Right ventricle myocardium inferior (tissue), 1 donor: ENCODE data around the gene ASB18. TPM values are rescaled to one million over a fixed set of nuclear protein-coding genes. Genes with fewer than 3 reads are reported as not detected.
A peak's percentile ranks its signal among the peaks of the same experiment; 100 is the strongest.

Source experiments
- ATAC-seq: fragments of 200-7000 bp; cut with Tn5 transposase; one replicate; pipeline ENCODE4 v1.9.1; 2020; ENCODE audit warnings: mild to moderate bottlenecking, moderate library complexity
- DNase-seq: peaks from one replicate; pipeline ENCODE4 v3.0.0; 2021; ENCODE audit errors: missing footprints
- intact Hi-C: fragments of 100-400 bp; cut with DNase I; formaldehyde crosslinking; loops from one replicate; pipeline ENCODE4 v1.11.0; 2022
- total RNA-seq: library from RNA; stranded (reverse); fragmentation: NEBNext Ultra II Directional; extraction: Animal tissue kit (Norgen Biotek cat#: 25700); gene quantifications from one replicate; pipeline ENCODE4 v1.2.1, GENCODE V29; 2021
- donor health status: DM: no; HTN: yes; CAD: no; lungs with severe emphysema.

Gene ASB18
- total RNA-seq, 1 donor from 2014 or later: 4.6 TPM

DNA sequence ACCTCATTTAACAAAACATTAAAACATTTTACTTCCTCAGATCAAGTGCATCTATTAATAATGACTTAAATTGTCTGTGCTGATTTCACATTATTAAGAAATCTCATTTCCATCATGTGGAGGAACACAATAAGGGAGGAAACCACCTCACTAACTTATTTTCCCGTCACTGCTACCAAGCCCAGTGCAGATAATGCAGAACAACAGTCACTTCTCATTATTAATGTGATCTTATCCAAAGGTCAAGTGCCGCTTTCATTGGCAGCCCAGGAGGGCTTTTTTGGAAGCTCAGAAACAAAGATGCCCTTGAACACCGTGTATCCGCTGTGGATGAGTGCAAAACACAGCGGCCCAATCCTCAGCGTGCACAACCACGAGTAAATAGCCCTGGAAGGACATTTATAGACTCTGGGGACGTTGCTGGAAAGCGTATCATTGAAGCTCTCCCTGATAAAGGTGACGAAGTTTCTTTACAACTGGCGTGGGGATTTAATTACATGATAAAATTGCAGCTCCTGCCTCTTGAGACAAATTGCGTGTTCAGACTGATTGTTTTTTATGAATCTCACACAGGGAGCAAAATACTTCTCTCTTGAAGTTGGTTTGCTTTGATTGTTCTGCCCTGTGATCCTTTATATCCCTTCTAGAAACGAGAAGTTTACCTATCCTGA lies 13.2 kb downstream of the ASB18 start:
- no peak for DNase-seq
- peak; percentile 77 for ATAC-seq
- intact Hi-C loops: no loop called here

DNA sequence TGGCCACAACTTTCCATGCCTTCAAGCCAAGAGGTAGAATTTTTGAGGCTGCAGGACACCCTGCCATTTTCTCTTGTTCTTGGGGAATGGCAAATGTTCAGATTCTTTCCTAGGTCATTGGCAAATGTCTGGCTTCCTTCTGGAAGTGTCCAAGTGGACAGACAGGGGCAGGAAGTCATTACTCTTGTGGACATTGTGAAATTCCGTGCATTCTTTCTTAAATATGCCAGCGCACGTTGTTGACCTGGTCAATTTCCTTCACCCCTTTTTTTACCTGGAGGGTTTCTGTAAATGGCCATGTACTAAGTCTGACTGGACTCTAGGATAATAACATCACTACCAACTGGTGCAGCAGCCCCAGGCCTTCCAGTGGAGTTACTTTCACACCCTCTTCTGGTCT lies 13.9 kb downstream of the ASB18 start:
- intact Hi-C loops: no loop called here
- no peak for ATAC-seq
- DNase-seq: no peak

DNA sequence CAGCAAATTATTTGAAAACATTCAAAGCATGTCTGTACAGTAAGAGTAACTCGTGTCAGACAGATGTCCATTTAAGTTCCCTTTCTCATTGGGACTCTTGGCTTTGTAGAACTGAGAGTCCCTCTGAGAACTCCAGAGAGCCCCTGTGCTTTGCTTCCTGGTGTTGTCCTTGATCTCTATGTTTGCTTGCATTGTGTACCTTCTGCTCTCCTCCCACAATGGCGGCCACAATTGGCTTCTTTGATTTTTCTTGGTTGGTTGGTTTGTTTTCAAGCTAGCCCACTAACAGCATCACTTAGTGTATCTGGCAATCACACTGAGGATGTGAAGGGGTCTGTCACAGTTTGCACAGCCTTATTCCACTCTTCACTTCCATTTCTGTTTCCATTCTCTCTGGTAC lies 15.1 kb downstream of the ASB18 start:
- no peak for ATAC-seq

DNA sequence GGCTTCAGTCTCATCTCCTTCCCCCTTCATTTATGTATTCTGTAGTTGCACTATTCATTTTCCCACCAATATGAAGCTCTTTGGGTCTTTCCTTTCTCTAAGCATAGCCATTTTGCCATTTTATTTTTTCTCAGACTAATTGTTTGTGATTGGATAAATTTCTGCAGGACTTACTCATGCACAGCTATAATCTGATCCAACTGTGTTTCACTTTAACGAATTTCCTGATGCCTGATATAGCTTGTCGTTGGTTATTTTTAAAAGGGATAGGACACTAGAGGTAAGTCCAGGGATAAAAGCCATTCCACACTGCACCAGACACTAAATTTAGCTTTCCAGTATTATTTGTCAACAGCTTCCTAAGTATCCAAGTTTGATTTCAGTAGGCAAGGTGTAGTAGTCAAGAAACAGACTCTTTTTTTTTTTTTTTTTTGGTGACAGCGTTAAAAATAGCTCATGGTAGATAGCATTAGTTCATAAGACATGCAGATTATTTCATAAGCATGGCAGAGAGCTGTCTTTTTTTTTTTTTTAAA lies 17.4 kb downstream of the ASB18 start:
- DNase-seq (no peak), ATAC-seq (peak; percentile 80)
- intact Hi-C loops: no loop called here

More for the DNA sequence above, 15.1 kb downstream of the ASB18 start:
- intact Hi-C loops: no loop called here
- DNase-seq: no peak

DNA sequence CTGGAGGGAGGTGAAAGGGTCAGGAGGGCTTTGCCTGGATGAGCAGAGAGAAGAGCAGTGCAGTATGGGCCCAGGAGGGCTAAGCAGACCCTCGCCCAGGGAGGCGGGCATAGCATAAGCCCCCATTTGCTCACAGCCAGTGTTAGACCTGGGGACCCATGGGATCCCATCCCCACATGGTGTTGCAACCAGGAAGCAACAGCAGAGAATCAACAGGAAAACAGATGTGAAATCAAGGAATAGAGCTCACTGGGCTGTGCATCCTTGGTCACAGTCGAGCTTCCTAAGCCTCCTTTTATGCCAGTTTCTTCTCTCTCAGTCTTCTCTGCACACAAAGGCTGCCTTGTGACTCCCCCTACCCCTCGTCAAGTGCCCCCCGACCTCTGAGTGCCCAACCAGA lies 19.9 kb downstream of the ASB18 start:
- intact Hi-C loops: no loop called here
- DNase-seq (no peak), ATAC-seq (no peak)

DNA sequence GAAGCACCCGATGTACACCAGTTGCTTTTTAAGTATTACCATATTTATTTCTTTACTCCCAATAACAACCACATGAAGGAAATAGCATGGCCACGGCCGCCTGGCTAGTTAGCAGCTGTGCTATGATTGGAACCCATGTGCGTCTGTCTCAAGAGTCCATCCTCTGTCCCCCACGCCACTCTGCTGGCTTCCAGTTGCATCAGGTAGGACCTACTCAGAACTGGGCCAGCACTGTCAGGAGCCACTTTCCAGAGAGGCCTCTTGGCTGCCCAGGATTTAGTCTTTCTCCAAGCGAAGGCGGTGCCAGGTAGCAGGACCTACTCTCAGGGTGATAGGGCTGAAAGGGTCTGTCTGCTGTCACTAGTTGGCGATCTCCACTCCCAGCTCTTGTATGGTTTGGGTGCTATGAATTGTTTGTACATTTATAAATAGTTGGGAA lies 22.1 kb downstream of the ASB18 start:
- intact Hi-C loops: no loop called here
- ATAC-seq: no peak
- DNase-seq: no peak

GRCh38 chr2:236241181-236242056 lies 22.8 kb downstream of the ASB18 start:
- DNase-seq (no peak), ATAC-seq (no peak)
- intact Hi-C loops: loop anchor here (2.0 kb wide), 1 partner anchor 21 kb away; no protein-coding TSS in a partner anchor

DNA sequence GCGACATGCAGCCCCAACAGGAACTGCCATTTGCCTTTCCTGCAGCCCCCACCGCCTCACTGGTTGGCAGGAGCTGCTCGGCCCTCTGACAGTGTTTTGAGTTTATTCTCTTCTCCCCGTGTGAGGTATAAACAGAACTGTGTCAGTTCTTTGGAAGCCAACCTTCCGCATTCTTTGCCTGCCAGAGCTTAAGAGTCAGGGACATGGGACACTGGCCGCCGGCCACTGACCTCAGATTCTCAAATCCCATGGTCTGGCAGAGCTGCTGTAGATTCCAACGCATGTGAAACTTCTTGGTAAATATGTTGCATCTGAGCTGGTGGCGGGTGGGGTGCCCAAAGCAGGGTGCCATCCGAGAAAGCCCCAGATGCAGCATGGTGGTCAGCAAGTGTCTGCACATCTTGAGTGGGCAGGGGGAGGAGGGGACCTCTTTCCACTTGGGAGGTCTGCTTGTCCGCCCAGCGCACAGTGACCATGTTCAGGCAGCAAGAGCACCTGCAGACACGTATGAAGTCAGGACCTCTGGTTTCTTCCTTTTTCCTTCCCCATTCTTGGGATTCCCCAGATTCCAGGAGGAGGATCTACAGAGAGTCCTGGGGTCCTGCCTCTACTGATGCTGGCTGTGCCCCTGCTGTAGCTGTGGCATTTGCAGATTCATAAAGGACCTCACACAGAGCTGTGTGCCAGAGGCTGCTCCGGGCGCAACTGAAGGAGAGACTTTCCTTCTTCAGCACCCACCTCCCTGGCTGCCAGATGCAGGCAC lies 23.8 kb downstream of the ASB18 start:
- DNase-seq: no peak
- ATAC-seq: peak; percentile 80
- intact Hi-C loops: loop anchor here (2.0 kb wide), 1 partner anchor 22 kb away; no protein-coding TSS in a partner anchor

- intact Hi-C loops: loop anchor here (2.0 kb wide), 1 partner anchor 23 kb away; no protein-coding TSS in a partner anchor
- DNase-seq: no peak
- peak; percentile 10 for ATAC-seq
These were observed 24.7 kb downstream of the ASB18 start for GRCh38 chr2:236239276-236240065.

DNA sequence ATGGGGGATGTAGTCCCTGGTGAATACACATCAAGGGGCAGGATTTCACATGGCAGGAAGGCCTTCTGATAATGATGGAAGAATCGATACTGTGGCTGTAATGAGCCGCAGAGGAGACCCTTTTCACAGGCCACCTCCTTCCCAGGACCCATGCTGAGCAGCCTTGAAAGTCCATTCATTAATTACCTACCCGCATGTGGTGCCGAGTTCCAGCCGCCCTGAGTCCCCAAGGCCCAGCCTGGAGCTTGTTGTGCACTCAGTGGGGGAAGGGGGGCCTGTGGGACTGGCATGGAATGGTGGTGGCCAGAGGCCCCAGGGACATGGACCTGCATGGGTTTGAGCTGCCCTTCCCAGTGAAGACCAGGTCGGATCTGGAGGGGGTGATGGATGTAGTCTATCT lies 25.5 kb downstream of the ASB18 start:
- no peak for DNase-seq
- no peak for ATAC-seq
- intact Hi-C loops: no loop called here

GRCh38 chr2:236237468-236238190 lies 26.6 kb downstream of the ASB18 start:
- intact Hi-C loops: no loop called here
- ATAC-seq: no peak
- DNase-seq: no peak

DNA sequence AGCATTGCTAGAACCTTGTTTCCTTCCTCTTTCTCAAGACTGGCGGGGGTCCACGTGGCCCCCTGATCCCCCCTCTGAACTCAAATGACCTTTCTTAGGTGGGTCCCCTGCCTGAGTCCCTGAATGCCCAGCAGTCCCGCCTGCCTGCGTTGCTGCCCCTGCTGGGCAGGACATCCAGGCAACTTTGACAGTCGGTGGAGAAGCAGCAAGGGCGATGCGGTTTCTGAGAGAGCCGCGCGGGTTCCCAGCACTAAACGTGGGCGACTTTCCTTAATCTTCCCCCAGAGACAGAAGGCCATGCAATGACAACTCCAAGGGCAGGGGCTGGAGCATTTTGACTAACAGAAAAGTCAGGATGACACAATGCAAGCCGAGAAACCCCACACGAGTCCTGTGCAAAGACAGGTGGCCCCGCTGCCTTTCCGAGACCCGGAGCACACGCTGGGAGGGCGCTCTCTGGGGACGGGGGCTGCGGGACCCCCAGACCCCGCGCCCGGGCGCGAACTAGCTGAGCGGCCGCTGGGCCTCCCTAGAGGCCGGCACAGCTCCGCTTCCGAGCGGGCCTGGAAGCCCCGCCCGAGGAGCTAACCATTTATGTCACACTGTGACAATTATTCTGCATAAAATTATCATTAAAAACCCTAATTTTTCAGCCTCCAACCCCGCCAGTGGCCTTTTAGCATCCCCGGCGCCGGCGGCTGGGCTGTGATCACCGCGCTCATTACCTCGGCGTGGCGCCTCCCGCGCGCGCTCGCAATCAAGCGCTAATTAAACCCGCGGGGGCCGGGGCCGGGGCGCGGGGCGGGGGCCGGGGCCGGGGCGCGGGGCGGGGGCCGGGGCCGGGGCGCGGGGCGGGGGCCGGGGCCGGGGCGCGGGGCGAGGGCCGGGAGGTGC lies 27.4 kb downstream of the ASB18 start:
- ATAC-seq (no peak), DNase-seq (no peak)
- intact Hi-C loops: no loop called here

- DNase-seq (no peak), ATAC-seq (no peak)
- intact Hi-C loops: no loop called here
These were observed 35.0 kb downstream of the ASB18 start for GRCh38 chr2:236229186-236229585.

GRCh38 chr2:236223675-236224074 lies 40.5 kb downstream of the ASB18 start:
- intact Hi-C loops: no loop called here
- ATAC-seq (no peak), DNase-seq (no peak)

GRCh38 chr2:236221798-236222197 lies 42.4 kb downstream of the ASB18 start:
- intact Hi-C loops: no loop called here
- ATAC-seq: no peak
- no peak for DNase-seq

- intact Hi-C loops: no loop called here
- ATAC-seq: no peak
These were observed 44.8 kb downstream of the ASB18 start for GRCh38 chr2:236219411-236219810.

DNA sequence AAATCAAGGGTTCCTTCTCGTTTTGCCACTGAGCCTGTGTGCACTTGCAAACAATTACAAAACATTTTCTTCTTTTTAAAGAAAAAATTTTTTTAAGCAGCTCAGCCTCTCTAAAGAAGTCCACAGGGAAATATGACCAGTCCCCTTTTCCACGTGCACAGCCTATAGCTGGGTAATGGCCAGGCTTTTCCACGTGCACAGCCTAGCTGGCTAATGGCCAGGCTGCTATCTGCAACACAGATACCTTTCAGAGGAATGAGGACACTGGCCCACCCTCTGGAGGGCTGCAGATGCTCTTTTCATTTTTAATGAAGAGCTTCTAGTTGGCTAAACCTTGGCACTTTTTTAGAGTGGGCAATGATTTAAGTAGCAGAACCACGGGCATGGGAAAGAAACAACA lies 46.3 kb downstream of the ASB18 start:
- no peak for ATAC-seq

More at GRCh38 chr2:236219411-236219810, 44.8 kb downstream of the ASB18 start:
- no peak for DNase-seq

More for the DNA sequence above, 46.3 kb downstream of the ASB18 start:
- no peak for DNase-seq
- intact Hi-C loops: no loop called here
